Measurements from ENCODE around the gene PSD.

The PSD gene

GRCh38 chr10:102389894-102390293, 28.7 kb downstream of the PSD start:
- DNase-seq (ENCODE audit: low read depth): no peak
- TF ChIP-seq, protein P1, sequence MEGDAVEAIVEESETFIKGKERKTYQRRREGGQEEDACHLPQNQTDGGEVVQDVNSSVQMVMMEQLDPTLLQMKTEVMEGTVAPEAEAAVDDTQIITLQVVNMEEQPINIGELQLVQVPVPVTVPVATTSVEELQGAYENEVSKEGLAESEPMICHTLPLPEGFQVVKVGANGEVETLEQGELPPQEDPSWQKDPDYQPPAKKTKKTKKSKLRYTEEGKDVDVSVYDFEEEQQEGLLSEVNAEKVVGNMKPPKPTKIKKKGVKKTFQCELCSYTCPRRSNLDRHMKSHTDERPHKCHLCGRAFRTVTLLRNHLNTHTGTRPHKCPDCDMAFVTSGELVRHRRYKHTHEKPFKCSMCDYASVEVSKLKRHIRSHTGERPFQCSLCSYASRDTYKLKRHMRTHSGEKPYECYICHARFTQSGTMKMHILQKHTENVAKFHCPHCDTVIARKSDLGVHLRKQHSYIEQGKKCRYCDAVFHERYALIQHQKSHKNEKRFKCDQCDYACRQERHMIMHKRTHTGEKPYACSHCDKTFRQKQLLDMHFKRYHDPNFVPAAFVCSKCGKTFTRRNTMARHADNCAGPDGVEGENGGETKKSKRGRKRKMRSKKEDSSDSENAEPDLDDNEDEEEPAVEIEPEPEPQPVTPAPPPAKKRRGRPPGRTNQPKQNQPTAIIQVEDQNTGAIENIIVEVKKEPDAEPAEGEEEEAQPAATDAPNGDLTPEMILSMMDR (IDR thresholded peaks at IDR 0.05; ENCODE audit: insufficient read depth, low read depth, low read length, missing control alignments): no peak
- H3K4me3 ChIP-seq (ENCODE audit: low read depth, low read length): no peak overlapping the region

GRCh38 chr10:102384606-102385429, 33.8 kb downstream of the PSD start:
- no peak for DNase-seq (ENCODE audit: low read depth)
- TF ChIP-seq, protein P1 (IDR thresholded peaks at IDR 0.05; ENCODE audit: insufficient read depth, low read depth, low read length, missing control alignments): no peak
- H3K4me3 ChIP-seq (ENCODE audit: low read depth, low read length): no peak overlapping the region

DNA sequence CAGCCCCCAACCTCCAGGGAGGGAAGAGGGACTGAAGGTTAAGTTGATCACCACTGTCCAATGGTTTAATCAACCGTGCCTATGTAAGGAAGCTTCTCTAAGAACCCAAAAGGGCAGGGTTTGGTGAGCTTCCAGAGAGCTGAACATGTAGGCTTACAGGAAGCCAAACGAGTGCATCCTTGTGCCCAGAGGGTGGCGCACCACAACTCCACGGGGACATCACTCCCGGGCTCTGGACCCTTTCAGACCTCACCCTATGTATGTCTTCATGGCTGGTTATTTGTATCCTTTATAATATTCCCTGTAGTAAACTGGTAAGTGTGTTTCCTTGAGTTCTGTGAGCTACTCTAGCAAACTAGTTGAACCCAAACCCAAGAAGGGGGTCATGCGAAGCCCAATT, 34.5 kb downstream of the PSD start:
- no peak for DNase-seq (ENCODE audit: low read depth)
- no peak overlapping the region for H3K4me3 ChIP-seq (ENCODE audit: low read depth, low read length)
- TF ChIP-seq, protein P1 (IDR thresholded peaks at IDR 0.05; ENCODE audit: insufficient read depth, low read depth, low read length, missing control alignments): peak; percentile 6

GRCh38 chr10:102382871-102383270, 35.7 kb downstream of the PSD start:
- TF ChIP-seq, protein P1 (IDR thresholded peaks at IDR 0.05; ENCODE audit: insufficient read depth, low read depth, low read length, missing control alignments): no peak
- no peak overlapping the region for H3K4me3 ChIP-seq (ENCODE audit: low read depth, low read length)
- DNase-seq (ENCODE audit: low read depth): no peak

DNA sequence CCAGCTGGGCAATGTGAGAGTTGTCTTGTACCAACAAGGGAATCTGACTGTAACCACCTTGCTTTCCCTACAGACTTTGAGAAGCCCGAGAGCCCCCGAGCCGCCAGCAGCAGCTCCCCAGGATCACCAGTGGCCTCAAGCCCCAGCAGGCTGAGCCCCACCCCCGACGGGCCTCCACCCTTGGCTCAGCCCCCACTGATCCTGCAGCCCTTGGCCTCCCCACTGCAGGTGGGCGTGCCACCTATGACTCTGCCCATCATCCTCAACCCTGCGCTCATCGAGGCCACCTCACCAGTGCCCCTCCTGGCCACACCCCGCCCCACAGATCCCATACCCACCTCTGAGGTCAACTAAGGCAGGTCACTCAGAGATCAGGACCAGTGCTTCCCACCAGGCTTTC, 36.6 kb downstream of the PSD start:
- no peak overlapping the region for H3K4me3 ChIP-seq (ENCODE audit: low read depth, low read length)
- no peak for DNase-seq (ENCODE audit: low read depth)
- TF ChIP-seq, protein P1 (IDR thresholded peaks at IDR 0.05; ENCODE audit: insufficient read depth, low read depth, low read length, missing control alignments): no peak

DNA sequence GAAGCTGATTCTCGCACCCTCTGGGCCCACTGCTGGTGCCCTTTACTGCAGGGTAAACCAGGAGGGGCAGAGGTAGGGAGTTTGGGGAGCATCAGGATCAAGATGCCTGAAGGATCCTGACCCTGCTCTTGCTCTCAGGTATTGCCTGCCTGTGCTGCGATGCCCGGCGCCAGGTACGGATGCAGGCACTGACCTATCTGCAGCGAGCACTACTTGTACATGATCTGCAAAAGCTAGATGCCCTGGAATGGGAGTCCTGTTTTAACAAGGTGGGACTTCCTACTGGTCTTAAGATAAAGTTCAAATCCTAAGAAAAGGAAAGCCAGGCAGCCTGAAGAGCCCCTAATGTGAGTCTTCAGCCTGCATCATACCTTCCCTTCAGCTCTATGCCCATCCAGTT, 39.2 kb downstream of the PSD start:
- TF ChIP-seq, protein P1 (IDR thresholded peaks at IDR 0.05; ENCODE audit: insufficient read depth, low read depth, low read length, missing control alignments): no peak
- no peak overlapping the region for H3K4me3 ChIP-seq (ENCODE audit: low read depth, low read length)
- DNase-seq (ENCODE audit: low read depth): no peak

- TF ChIP-seq, protein P1 (IDR thresholded peaks at IDR 0.05; ENCODE audit: insufficient read depth, low read depth, low read length, missing control alignments): no peak
- no peak overlapping the region for H3K4me3 ChIP-seq (ENCODE audit: low read depth, low read length)
- no peak for DNase-seq (ENCODE audit: low read depth)
Measured at GRCh38 chr10:102376901-102377300, 41.7 kb downstream of the PSD start.
